ENCODE measurements around the gene ABLIM1. TPM values are rescaled to one million over a fixed set of nuclear protein-coding genes. Genes with fewer than 3 reads are reported as not detected.

ABLIM1 gene
- total RNA-seq, 1 donor, result 52.5 TPM

DNA sequence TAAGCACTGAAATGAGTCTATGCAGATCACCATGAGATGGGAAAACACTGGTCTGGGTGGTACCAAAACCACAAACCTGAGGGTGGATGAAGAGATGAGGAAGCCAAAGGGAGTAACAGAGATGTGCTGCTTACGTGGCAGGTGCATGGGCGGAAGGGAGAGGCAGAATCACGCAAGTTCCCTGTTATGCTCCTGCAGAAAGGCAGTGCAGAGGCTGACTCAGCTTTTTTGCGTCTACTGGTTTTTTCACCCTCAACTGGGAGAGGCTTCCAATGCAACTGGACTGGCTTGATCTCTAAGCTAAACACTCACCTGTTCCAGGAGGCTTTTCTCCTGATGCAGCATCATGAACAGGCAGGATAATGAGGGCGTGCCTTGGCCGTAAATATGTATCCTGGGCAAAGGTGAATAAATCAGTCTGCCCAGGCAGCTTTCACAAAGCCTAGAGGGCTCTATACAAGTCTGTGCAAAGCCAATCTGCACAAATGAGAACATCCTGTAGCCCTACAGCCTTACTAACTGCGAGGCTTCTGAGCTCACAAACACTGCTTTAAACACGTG, 158.4 kb downstream of the ABLIM1 start:
- peak in 2 of 3 donors; percentile 79 to 81 for DNase-seq (ENCODE audit: low read depth in 2 of 3, low spot score in 2 of 3)

DNA sequence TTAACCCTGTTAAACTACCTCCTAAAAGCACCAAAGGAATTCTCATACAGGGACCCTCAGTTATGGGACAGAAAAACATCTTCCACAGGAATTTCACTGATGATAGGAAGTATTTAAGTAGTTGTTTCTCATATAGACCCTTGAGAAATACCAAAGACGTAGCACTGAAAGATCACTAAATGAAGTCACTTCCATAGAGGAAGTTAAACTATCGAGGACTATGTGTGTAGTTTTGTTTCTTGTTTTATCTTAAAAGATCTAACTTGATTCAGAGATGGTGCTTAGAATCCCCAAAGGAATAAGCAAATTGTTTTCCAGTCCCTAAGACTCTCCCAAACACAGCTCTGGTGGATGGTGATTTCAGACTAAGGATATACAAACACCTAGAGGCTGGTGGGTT, 159.0 kb downstream of the ABLIM1 start:
- DNase-seq (ENCODE audit: low read depth in 2 of 3, low spot score in 2 of 3), result peak in 2 of 3 donors; percentile 26 to 63

DNA sequence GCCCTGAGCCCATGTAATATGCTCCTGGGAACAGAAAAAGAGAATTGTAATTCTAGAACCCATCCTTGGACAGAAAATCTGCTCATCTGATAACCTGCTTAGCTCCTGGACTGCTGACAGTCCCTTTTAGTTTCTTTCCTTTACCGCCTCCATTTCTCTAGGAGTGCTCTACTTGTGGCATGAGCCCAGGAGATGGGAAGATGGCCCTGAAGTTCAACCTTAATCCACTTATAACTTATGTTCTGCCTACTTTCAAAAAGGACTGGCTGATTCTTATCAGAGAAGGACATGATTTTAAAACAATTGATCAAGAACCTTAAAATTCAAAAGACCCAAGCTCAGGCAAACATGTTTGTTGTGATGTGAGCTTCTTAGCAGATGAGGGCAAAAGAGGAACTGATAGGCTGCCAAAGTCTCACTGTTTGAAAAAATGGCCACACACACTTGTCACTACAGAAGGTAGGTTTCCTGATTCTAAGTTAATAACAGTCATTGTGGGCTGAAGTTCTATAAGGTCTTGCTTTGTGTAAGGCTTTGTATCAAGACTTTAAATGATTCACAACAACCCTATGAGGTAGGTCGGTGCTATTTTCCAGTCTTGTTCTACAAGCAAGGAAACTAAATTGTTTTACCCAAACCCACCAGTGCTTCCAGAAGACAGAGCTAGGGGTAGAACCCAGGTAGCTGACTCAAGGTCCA, 159.5 kb downstream of the ABLIM1 start:
- peak in 2 of 3 donors; percentile 51 to 83 for DNase-seq (ENCODE audit: low read depth in 2 of 3, low spot score in 2 of 3)

DNA sequence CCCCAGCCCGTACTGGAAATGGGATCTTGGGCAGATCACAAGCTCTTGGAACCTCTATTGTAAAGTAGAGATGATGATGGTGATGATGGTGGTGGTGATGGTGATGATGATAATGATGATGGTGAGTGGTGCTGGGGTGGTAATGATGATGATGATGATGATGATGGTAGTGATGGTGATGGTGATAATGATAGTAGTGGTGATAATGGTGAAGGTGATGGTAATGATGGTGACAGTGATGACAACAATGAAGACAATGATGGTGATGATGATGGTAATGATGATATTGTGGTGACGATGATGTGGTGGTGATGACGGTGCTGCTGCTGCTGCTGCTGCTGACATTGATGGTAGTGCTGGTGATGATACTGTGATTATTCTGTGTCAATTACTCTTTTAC, 162.8 kb downstream of the ABLIM1 start:
- DNase-seq (ENCODE audit: low read depth in 2 of 3, low spot score in 2 of 3), result no peak

DNA sequence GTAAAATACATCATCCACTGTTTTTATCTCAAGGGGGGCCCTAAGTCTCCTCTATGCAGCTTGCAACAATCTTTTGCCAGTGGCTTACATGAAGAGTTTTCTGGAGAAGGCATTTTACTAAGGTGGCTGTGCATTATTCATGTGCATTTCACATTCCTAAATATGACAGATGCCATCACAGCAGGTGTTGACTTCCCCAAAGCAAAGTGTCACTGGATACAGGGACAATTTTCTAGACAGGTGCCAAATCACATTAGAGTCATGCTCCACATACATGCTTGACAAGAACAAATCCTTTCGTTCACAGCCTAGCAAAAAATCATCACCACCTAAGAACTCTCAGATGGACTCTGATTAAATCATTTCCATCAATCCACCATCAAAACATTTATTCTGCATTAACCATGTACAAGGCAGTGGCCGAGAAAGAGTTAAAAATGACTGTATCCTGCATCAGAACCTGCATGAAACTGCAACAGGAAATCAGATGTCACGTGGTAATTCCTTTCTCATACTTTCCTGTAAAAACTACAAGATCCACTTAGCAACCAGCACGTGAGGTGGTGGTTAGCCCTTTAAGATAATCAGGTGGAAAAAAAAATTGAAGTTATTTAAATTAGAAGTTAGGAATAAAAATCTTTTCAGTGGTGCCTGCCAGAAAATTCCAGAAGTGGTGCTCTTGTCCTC, 165.6 kb downstream of the ABLIM1 start:
- peak in 2 of 3 donors; percentile 51 to 53 for DNase-seq (ENCODE audit: low read depth in 2 of 3, low spot score in 2 of 3)

DNA sequence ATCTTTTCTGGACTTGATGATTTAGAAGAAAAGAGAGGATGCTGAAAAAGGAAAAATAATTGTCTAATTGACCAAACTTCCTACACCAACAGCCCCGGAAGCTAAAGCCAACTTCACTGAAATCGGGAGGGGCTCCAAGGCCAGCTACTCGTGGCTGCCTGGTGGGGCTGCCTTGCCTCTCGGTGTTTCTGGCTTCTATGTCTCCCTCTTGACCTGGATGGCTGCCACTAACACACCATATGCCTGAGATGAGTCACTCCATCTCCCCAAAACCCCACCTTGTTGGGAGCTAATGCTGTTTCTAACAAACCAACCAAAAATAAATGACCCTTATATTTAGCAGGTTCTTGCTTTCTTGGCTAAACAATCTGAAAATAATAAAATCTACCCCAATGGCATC, 166.1 kb downstream of the ABLIM1 start:
- DNase-seq (ENCODE audit: low read depth in 2 of 3, low spot score in 2 of 3), result no peak

DNA sequence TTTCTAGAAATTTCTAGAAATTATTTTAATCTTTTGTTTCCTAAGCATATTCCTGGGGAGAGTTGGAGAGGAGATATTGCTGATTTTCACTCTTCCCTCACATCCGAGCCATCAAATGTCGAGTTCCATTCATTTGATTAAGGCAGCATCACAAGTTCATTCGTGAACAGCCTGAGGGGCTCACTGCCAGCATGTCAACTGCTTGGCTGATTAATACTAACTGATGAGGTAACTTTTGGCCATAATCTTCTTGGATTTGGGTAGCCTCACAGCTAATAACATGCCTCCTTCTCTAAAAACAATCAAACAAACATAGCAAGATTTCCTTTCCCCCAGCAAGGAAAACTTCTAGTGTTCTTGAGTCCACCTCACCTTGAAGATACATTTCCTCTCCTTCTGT, 166.7 kb downstream of the ABLIM1 start:
- no peak for DNase-seq (ENCODE audit: low read depth in 2 of 3, low spot score in 2 of 3)

DNA sequence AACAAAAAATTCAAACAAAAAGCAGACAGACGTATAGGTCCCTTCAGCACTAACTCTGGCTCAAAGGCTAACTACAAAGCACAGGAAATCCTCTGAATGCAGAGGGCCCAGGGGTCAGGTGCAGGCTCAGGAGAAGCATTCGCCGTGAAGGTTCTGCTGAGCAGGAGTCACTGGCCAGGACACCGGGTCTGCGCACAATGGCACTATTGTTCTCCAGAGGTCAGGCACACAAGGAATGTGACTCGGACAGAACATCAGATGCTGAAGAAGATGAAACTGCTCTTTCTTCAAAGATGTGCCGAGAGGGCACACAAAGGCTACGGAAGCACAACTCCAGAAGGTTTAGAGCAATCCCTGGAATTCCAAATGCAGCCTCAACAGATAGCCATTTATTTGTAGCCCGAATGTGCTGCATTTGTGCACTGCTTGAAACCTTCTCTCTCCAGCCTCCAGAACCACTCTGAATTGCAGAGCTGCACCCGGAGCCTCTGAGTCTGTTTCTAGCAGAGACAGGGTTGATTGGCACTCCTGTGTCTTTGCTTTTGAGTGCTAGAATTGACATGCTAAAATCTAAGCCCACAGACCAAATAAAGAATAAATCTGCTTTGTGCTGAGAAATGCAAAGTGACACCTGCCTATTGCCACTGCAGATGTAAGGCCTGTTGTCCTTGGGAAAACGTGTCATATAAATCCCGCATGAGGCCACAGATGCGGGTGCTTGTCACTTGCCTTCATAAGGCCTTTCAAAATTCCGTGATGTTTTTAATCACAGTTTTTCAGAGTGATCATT, 168.4 kb downstream of the ABLIM1 start:
- DNase-seq (ENCODE audit: low read depth in 2 of 3, low spot score in 2 of 3), result no peak

DNA sequence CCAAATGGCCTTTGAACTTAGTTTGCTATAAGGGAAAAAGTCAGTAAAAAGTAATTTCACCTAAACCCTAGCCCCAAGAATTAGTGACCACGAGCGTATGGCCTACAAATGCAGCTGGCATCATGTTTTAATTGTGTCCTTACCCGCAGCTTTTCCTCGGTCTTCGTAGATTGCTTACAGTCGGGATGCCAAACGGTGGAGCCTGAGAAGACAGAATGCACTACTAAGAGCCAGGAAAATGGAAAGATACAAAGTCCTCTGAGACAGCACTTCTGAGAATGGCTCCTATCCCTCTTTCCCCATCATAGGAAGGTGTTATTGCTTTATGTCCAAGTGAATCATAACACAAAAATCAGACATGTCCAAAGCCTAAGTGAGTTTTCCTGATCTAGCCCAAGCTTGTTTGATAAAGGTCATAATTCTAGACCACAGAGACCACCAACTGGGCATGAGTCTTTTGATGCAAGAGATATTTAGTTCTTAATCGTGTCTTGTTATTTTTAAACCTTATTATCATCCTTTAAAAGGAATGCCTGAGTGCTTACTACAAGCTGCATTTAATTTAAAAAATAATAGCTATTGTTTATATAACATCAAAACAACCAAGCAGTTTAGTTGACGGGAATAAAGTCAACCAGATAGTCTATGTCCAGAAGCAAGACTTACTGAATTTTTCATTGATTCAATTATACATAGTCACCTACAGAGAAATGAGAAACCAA, 170.1 kb downstream of the ABLIM1 start:
- no peak for DNase-seq (ENCODE audit: low read depth in 2 of 3, low spot score in 2 of 3)

DNA sequence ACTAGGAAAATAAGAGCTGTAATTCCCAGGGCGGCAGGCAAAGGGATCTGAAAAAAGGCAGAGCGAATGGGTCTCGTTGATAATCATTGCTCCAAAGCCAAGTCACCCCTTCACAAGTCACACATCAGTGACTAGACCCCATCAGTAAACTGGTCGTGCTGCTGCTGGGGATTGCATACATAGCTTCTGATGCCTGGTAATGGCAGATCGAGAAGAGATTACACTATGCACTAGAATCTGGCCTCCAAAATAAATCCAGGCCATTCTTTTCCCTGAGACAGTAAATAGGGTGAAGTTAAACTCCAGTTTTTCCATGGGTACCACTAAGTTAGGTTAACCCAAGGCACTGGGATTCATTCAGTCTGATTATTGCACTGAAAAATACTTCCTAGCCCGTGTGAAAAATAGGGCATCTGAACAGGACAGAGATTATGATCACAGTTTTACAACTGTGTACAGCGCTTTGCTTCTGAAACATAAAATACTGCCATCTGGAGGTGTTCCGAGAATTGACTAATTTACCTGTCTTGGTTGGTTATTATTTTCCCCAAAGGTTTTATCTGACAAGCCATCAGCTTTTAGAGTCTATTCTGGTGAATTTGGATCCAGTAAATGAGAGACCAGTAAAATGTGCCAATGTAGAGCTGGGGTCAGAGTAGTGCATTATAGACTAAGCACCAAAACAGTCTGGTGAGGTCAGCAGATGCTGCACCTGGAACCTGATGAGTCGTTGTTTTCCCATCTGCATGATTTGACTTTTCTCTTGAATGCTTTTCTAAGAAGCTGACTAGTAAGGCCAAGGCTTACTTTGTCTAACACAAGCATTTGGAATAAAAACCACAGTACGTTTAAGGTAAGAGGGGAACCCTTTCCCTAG, 170.9 kb downstream of the ABLIM1 start:
- no peak for DNase-seq (ENCODE audit: low read depth in 2 of 3, low spot score in 2 of 3)

DNA sequence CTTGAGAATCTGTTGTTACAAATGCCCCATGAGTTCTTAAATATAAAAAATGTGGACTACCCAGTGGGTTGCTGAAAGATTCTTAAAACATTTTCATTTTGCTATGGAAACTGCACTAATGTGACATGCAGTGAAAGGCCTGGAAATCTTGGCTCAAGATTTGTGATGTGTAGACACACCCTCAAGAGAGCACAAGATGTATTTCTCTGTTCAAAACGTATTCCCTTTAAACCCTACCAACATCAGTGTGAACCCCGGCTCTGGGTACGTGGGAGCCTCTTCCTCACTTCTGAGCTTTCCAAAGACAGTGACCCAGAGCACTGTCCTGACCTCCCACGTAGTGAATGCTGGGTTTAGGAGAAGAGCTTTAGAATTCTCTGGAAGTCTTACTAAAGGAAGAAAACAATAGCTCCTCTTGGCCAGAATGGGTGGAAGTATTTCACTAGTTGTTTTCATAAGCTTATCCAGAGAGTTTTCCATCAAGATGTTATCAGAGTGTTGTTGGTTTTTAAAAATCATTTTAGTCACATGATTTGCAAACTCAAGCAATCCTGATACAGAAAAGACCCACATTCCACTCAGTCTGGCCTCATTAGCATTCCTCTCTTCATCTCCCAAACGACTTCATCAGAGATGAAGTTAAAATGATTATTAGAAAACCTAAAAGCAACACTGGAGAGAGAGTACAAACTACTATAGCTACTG, 172.2 kb downstream of the ABLIM1 start:
- no peak for DNase-seq (ENCODE audit: low read depth in 2 of 3, low spot score in 2 of 3)

DNA sequence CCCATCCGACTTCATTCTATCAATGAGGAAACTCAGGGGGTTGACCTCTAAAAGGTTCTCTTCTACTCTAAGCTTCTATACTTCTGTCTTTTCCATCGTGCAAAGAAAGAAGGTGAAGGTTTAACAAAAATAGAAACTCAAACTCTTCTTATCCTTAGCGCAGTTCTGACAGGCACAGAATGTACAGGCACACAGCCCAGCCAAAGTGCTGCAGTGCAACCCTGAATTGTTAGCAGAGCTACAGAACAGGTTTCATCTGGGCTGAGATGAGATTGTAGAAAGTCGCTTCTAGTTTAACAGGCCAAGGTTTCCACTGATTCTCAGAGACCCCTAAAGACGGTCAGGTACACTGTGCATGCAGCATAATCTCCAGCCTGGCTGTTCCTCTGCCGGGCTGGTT, 174.5 kb downstream of the ABLIM1 start:
- no peak for DNase-seq (ENCODE audit: low read depth in 2 of 3, low spot score in 2 of 3)

DNA sequence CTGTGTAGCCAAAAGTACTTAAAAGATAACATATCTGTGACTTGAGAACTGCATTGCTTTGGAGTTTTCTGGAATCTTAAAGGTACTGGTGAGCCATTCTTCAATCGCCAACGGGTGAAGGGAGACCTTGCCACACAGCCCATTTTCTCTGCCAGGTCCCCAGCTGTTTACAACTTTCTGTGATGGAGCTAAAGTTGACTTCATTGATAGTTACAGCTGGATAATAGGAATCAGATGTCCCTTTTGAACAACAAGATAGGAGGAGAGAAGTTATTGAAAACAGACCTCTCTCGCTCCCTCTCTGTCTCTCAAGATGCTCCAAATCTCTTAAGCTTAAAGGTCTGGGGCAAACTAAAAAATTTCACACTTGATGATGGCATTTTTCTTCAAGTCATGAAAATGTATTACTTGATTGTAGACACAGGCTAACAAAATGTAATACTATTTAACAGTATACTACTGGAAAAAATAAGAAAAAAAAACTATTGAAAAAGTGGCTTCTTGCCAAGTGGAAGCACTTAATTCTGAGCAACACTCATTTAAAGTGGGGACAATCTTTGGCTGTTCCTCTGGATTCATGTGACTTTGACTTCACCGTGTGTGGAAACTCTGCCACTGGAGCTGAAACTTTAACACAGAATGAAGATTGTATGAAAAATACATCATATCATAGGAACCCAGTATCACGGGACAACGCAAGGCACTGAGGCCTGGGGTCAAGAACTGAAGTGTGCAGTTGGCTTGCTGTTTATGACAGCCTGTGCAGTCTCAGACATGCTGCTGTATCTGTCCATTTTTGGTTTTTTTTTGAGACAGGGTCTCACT, 175.4 kb downstream of the ABLIM1 start:
- DNase-seq (ENCODE audit: low read depth in 2 of 3, low spot score in 2 of 3), result no peak

DNA sequence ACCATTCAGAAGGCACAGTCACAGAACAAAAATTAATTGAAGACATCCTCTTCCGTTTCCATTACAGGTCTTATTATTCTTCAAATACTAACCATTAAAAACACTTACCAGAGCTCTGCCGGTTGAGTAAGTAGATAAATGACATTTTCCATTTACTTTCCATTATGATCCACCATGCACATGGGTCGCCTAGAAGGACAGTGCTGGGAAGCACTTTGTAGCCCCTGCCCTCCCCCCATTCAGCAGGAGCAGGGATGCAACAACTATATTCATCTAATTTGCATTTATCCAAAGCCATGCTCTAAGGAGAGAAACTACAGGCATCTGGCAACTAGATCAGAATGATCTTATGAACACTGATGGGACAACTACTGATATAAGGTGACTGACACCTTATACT, 177.0 kb downstream of the ABLIM1 start:
- no peak for DNase-seq (ENCODE audit: low read depth in 2 of 3, low spot score in 2 of 3)

DNA sequence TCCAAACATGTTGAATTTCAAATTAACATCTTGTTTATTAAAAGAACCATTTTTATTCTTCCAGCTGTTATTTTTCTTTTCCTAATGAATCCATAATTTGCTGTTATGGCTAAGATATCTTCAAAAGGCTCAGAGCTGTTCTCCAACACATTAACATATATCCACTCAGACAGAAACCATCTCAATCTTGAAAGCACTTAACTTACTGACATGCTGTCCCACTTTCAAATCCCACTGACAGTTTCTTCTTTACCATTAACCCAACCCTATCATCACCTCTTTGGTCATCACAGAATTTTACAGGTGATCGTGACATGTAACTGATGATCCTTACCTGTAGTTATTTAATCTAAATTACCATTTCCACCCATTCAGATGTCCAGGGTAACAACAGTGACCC, 178.2 kb downstream of the ABLIM1 start:
- DNase-seq (ENCODE audit: low read depth in 2 of 3, low spot score in 2 of 3), result no peak

DNA sequence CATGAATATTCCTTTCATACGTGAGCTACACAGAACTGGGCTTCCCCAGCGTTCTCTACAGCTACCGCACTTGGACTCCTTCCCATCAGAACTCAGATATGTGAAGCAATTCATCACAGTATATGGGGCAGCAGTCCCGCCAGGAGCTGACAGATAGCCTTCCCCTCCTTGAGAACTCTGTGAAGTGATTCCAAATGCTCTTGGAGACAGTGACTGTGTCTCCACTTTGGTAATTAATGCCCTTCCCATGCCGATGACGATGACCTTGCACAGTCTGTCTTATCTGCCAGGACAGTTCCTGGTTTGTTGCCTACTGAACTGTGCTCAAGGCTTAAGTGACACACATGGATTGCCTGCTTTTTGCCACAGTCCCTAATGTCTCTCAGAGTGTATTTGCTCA, 178.8 kb downstream of the ABLIM1 start:
- no peak for DNase-seq (ENCODE audit: low read depth in 2 of 3, low spot score in 2 of 3)

DNA sequence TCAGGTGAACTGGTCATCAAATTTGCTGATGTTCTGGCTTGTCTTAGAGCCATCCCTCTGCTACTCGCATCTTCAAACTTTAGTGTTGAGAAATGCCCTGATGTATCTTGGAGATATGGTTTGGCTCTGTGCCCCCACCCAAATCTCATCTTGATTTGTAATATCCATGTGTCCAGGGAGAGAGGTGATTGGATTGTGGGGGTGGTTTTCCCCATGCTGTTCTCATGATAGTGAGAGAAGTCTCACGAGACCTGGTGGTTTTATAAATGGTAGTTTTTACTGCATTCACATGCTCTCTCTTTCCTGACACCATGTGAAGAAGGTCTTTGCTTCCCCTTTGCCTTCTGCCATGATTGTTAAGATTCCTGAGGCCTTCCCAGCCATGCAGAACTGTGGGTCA, 179.8 kb downstream of the ABLIM1 start:
- no peak for DNase-seq (ENCODE audit: low read depth in 2 of 3, low spot score in 2 of 3)

DNA sequence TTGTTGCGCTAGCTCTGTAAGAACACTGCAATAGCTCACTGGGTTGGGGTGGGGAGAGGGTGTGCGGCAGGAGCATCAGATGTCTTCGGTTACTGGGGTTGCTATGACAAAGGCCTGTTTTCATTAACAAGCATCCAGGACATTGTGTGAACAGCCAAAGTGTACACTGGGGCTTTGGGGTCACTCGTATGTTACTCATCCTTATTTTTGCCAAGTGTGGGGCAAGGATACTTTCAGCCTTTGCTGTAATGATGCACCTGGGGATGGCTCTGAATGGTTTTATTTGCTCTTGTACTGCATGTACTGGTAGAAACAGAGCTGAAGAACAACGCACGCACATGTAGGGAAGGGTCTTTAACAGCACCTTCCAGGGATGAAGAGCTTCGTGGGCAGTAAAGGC, 180.8 kb downstream of the ABLIM1 start:
- no peak for DNase-seq (ENCODE audit: low read depth in 2 of 3, low spot score in 2 of 3)
